GM12878 (cell line): ENCODE measurements around the gene THRB. TPM values are rescaled to one million over a fixed set of nuclear protein-coding genes. Genes with fewer than 3 reads are reported as not detected.

Source experiments
- ATAC-seq: fragments of 200-7000 bp; cut with Tn5 transposase; 3 replicates; pipeline ENCODE4 v1.9.1; 2020; ENCODE audit warnings: mild to moderate bottlenecking, moderate library complexity
- BruUV-seq: library from RNA; stranded (reverse); fragments of 400-500 nt; replicated peaks from 2 replicates; lab custom pipeline; 2021; lab: Mats Ljungman, UMichigan
- CTCF ChIA-PET: fragments of 300-600 bp; sonication (Branson Sonifier 250); formaldehyde crosslinking; extraction: SDS; loops from one replicate; lab custom pipeline; 2021; ENCODE audit warnings: inconsistent platforms; lab: Yijun Ruan, JAX
- POLR2A ChIA-PET: fragments of 350-600 bp; formaldehyde crosslinking; extraction: SDS; loops from one replicate; lab custom pipeline; 2021; ENCODE audit warnings: inconsistent platforms; lab: Charles Lee
- RAD21 ChIA-PET: fragments of 300-600 bp; sonication (Branson Sonifier 250); formaldehyde crosslinking; loops from one replicate; lab custom pipeline; 2023; ENCODE audit warnings: antibody characterized with exemption; ENCODE audit not compliant: unreplicated experiment; lab: Charles Lee
- SMC1A ChIA-PET: fragments of 300-600 bp; sonication (Branson Sonifier 250); formaldehyde crosslinking; loops from one replicate; lab custom pipeline; 2023; ENCODE audit not compliant: unreplicated experiment, uncharacterized antibody; lab: Charles Lee
- DNase-seq: peaks from one replicate; pipeline ENCODE4 v3.0.0-alpha.2; 2011; ENCODE audit warnings: low read depth, low spot score
- FAIRE-seq: peaks from 3 replicates; lab custom pipeline; 2011; peaks lifted over from hg19 to GRCh38; lab: Jason Lieb, UNC
- H2AFZ ChIP-seq: 2 replicates; pipeline ENCODE4 v1.6.0; 2011; ENCODE audit warnings: low read depth, low read length, control low read depth; ENCODE audit not compliant: control insufficient read depth
- H3K27ac ChIP-seq: 2 replicates; pipeline ENCODE4 v1.5.1; 2011; ENCODE audit warnings: control low read depth; ENCODE audit not compliant: control insufficient read depth, insufficient read depth
- H3K27me3 ChIP-seq, 2 experiments: replicated peaks in 1 of 2; 2 replicates each; pipeline versions ENCODE4 v1.6.0 to v1.6.1; 2011; ENCODE audit warnings: low read length in 1 of 2; ENCODE audit not compliant: control insufficient read depth in 2 of 2, insufficient read depth in 2 of 2
- H3K36me3 ChIP-seq, 2 experiments: 2 replicates each; pipeline ENCODE4 v1.5.1; 2011; ENCODE audit warnings: low read length in 1 of 2; ENCODE audit not compliant: control insufficient read depth in 2 of 2, insufficient read depth in 2 of 2
- H3K4me1 ChIP-seq: 2 replicates; pipeline ENCODE4 v1.6.1; 2011; ENCODE audit warnings: mild to moderate bottlenecking, low read length, moderate library complexity, mixed read lengths; ENCODE audit not compliant: control insufficient read depth, insufficient read depth
- H3K4me2 ChIP-seq: 2 replicates; pipeline ENCODE4 v1.6.0; 2011; ENCODE audit warnings: control low read depth; ENCODE audit not compliant: control insufficient read depth, insufficient read depth
- H3K4me3 ChIP-seq: fragments of 200-600 bp; sonication (generic); 2 replicates; pipeline ENCODE4 v1.5.1; 2016
- H3K79me2 ChIP-seq: 2 replicates; pipeline ENCODE4 v1.6.0; 2011; ENCODE audit warnings: low read length; ENCODE audit not compliant: control insufficient read depth, insufficient read depth
- H3K9ac ChIP-seq: 2 replicates; pipeline ENCODE4 v1.8.0; 2011; ENCODE audit warnings: low read length, control low read depth, mixed read lengths; ENCODE audit not compliant: control insufficient read depth, insufficient read depth
- H3K9me3 ChIP-seq: replicated peaks from 3 replicates; pipeline ENCODE4 v1.5.1; 2011; ENCODE audit warnings: mild to moderate bottlenecking, low read length; ENCODE audit not compliant: control insufficient read depth, insufficient read depth
- H4K20me1 ChIP-seq: 2 replicates; pipeline ENCODE4 v1.6.0; 2011; ENCODE audit not compliant: control insufficient read depth, insufficient read depth
- CBFB ChIP-seq: IDR thresholded peaks from 2 replicates; pipeline ENCODE4 v1.6.1; 2016; ENCODE audit warnings: antibody characterized with exemption, low read depth
- GABPA ChIP-seq: IDR thresholded peaks from 2 replicates; pipeline ENCODE4 v1.6.1; 2014; ENCODE audit warnings: antibody characterized with exemption, low read depth, mild to moderate bottlenecking, inconsistent platforms
- JUND ChIP-seq: IDR thresholded peaks from 2 replicates; pipeline ENCODE4 v1.6.1; 2012; ENCODE audit warnings: low read depth, mild to moderate bottlenecking, low read length, improper control_type of control experiment, moderate library complexity
- KLF5 ChIP-seq: fragments of 450-650 bp; IDR thresholded peaks from 2 replicates; pipeline ENCODE4 v1.6.1; 2014; ENCODE audit warnings: mild to moderate bottlenecking; ENCODE audit not compliant: partially characterized antibody
- POU2F2 ChIP-seq: IDR thresholded peaks from 3 replicates; pipeline ENCODE4 v1.6.1; 2011; ENCODE audit warnings: low read depth, mild to moderate bottlenecking, low read length, borderline replicate concordance
- SKIL ChIP-seq: fragments of 450-650 bp; IDR thresholded peaks from 2 replicates; pipeline ENCODE4 v1.6.1; 2017; ENCODE audit warnings: mild to moderate bottlenecking, low read depth, inconsistent platforms; ENCODE audit not compliant: poor library complexity, severe bottlenecking
- USF2 ChIP-seq: IDR thresholded peaks from 2 replicates; pipeline ENCODE4 v1.6.1; 2011; ENCODE audit warnings: low read depth, low read length, improper control_type of control experiment, borderline replicate concordance
- ZSCAN29 ChIP-seq: fragments of 450-650 bp; IDR thresholded peaks from 2 replicates; pipeline ENCODE4 v1.6.1; 2017; ENCODE audit warnings: mild to moderate bottlenecking, moderate library complexity
- ZZZ3 ChIP-seq: IDR thresholded peaks from 2 replicates; pipeline ENCODE4 v1.6.1; 2011; ENCODE audit warnings: low read depth; ENCODE audit not compliant: control insufficient read depth, insufficient read length
- WGBS: methylation state at CpG from one replicate; pipeline ENCODE4 v1.1.6; 2016; ENCODE audit warnings: low lambda C conversion rate; ENCODE audit not compliant: insufficient replicate concordance, insufficient coverage; ENCODE audit errors: missing lambda C conversion rate; 5-methylcytosine and 5-hydroxymethylcytosine counted together
- in situ Hi-C: fragments of 300-500 bp; cut with MboI; formaldehyde crosslinking; loops from 9 replicates; pipeline ENCODE4 v1.14.3; 2018; ENCODE audit warnings: mixed read lengths
- intact Hi-C: fragments of 100-400 bp; cut with micrococcal nuclease; formaldehyde crosslinking; loops from one replicate; pipeline ENCODE4 v1.14.2; 2022; ENCODE audit not compliant: unreplicated experiment
- polyA plus RNA-seq, 11 experiments: library from polyadenylated mRNA; depleted of rRNA in 4 of 11; unstranded in 6 of 11; stranded (reverse) in 5 of 11; fragments of >200 nt; fragmentation: Nextera tagmentation in 4 of 11; fragmentation: Illumina TruSeq in 1 of 11; extraction: Ambion mirVana in 4 of 11; extraction: Trizol in 1 of 11; gene quantifications; 1 replicate in 1 of 11; 2 replicates in 10 of 11; pipeline versions ENCODE4 v1.2.1 to v1.2.3, GENCODE V29; 2011 to 2016; ENCODE audit warnings: inconsistent platforms in 2 of 11, missing spikeins in 2 of 11, low read depth in 1 of 11
- total RNA-seq, 4 experiments: library from RNA; depleted of rRNA in 3 of 4; stranded (reverse); fragments of >200 nt in 3 of 4; fragmentation: Illumina TruSeq in 1 of 4; extraction: Trizol in 1 of 4; gene quantifications; 2 replicates each; pipeline versions ENCODE4 v1.2.1 to v1.2.3, GENCODE V29; 2013 to 2021
- TF ChIP-seq, protein P1 (sequence below): fragments of 150-350 bp; IDR thresholded peaks from 2 replicates; pipeline ENCODE4 v1.6.1; 2014; ENCODE audit warnings: mild to moderate bottlenecking, low read depth, low read length
- TF ChIP-seq, protein P2 (sequence below): IDR thresholded peaks from 2 replicates; pipeline ENCODE4 v1.6.1; 2012; ENCODE audit warnings: mild to moderate bottlenecking, low read depth, low read length

The THRB gene
- total and polyA plus RNA-seq, 10 of the 15 experiments (the other 5 are each of a cell fraction or from before 2014, with no cell fraction given) = 0.05 TPM; not detected in 9

- no peak for ATAC-seq
- Histone ChIP-seq H3K36me3 (no peaks in the 10 kb centered on the region), H4K20me1 (no peaks in the 10 kb centered on the region), H3K4me3 (no peak overlapping the region), H3K9me3 (no peaks in the 10 kb centered on the region), H3K4me1 (no peaks in the 10 kb centered on the region), H3K27ac (no peak overlapping the region), H2AFZ (no peak overlapping the region), H3K9ac (no peak overlapping the region), H3K27me3 (no peaks in the 10 kb centered on the region), H3K79me2 (no peaks in the 10 kb centered on the region), H3K4me2 (no peak overlapping the region)
- POLR2A ChIA-PET = no interaction called here
- RAD21 ChIA-PET = interaction anchor here (0.6 kb wide), 1 partner anchor 272 kb away, joined by 3 read pairs; no protein-coding TSS in a partner anchor
- no peak for FAIRE-seq
- CTCF ChIA-PET = interaction anchor here (0.8 kb wide), 1 partner anchor 10 kb away, joined by 3 read pairs; no protein-coding TSS in a partner anchor
- in situ Hi-C loops (no loop called here), intact Hi-C loops (no loop called here)
- SMC1A ChIA-PET = no interaction called here
- TF ChIP-seq, protein P1, sequence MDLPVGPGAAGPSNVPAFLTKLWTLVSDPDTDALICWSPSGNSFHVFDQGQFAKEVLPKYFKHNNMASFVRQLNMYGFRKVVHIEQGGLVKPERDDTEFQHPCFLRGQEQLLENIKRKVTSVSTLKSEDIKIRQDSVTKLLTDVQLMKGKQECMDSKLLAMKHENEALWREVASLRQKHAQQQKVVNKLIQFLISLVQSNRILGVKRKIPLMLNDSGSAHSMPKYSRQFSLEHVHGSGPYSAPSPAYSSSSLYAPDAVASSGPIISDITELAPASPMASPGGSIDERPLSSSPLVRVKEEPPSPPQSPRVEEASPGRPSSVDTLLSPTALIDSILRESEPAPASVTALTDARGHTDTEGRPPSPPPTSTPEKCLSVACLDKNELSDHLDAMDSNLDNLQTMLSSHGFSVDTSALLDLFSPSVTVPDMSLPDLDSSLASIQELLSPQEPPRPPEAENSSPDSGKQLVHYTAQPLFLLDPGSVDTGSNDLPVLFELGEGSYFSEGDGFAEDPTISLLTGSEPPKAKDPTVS = no peak
- TF ChIP-seq ZSCAN29 (no peak), ZZZ3 (no peak), KLF5 (no peak), USF2 (no peak), POU2F2 (no peak), CBFB (no peak), JUND (no peak), GABPA (no peak), SKIL (no peak)
- TF ChIP-seq, protein P2, sequence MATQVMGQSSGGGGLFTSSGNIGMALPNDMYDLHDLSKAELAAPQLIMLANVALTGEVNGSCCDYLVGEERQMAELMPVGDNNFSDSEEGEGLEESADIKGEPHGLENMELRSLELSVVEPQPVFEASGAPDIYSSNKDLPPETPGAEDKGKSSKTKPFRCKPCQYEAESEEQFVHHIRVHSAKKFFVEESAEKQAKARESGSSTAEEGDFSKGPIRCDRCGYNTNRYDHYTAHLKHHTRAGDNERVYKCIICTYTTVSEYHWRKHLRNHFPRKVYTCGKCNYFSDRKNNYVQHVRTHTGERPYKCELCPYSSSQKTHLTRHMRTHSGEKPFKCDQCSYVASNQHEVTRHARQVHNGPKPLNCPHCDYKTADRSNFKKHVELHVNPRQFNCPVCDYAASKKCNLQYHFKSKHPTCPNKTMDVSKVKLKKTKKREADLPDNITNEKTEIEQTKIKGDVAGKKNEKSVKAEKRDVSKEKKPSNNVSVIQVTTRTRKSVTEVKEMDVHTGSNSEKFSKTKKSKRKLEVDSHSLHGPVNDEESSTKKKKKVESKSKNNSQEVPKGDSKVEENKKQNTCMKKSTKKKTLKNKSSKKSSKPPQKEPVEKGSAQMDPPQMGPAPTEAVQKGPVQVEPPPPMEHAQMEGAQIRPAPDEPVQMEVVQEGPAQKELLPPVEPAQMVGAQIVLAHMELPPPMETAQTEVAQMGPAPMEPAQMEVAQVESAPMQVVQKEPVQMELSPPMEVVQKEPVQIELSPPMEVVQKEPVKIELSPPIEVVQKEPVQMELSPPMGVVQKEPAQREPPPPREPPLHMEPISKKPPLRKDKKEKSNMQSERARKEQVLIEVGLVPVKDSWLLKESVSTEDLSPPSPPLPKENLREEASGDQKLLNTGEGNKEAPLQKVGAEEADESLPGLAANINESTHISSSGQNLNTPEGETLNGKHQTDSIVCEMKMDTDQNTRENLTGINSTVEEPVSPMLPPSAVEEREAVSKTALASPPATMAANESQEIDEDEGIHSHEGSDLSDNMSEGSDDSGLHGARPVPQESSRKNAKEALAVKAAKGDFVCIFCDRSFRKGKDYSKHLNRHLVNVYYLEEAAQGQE = no peak
- WGBS = 2% methylated on average over 2 of the region's 2 CpGs
- no TSS peak for BruUV-seq
- DNase-seq = no peak
These were observed 221.8 kb downstream of the THRB start for GRCh38 chr3:24272875-24273274.
